ENCODE data around the gene PINK1.

PINK1 gene

GRCh38 chr1:20700636-20701215 is 67.5 kb downstream of the PINK1 start:
- H3K36me3 ChIP-seq (ENCODE audit: insufficient read depth, low read length): no peaks in the 10 kb centered on the region
- peaks cover 30% of the 10 kb centered on the region for H3K4me1 ChIP-seq (ENCODE audit: control insufficient read depth, insufficient read depth, low read length)

More at GRCh38 chr1:20700636-20701215, 67.5 kb downstream of the PINK1 start:
- no peak overlapping the region for H3K9ac ChIP-seq (ENCODE audit: low read depth, low read length)
- H3K9me3 ChIP-seq (replicated peaks; ENCODE audit: low read length): no peaks in the 10 kb centered on the region
- no peak overlapping the region for H3K4me3 ChIP-seq (ENCODE audit: low read length)
- no peak overlapping the region for H3K4me2 ChIP-seq (ENCODE audit: low read length)
- H3K27me3 ChIP-seq (ENCODE audit: control insufficient read depth, insufficient read depth, low read length): no peaks in the 10 kb centered on the region
